ENCODE results near the gene SARDH.
A peak's percentile ranks its signal among the peaks of the same experiment; 100 is the strongest.

The SARDH gene, protein sequence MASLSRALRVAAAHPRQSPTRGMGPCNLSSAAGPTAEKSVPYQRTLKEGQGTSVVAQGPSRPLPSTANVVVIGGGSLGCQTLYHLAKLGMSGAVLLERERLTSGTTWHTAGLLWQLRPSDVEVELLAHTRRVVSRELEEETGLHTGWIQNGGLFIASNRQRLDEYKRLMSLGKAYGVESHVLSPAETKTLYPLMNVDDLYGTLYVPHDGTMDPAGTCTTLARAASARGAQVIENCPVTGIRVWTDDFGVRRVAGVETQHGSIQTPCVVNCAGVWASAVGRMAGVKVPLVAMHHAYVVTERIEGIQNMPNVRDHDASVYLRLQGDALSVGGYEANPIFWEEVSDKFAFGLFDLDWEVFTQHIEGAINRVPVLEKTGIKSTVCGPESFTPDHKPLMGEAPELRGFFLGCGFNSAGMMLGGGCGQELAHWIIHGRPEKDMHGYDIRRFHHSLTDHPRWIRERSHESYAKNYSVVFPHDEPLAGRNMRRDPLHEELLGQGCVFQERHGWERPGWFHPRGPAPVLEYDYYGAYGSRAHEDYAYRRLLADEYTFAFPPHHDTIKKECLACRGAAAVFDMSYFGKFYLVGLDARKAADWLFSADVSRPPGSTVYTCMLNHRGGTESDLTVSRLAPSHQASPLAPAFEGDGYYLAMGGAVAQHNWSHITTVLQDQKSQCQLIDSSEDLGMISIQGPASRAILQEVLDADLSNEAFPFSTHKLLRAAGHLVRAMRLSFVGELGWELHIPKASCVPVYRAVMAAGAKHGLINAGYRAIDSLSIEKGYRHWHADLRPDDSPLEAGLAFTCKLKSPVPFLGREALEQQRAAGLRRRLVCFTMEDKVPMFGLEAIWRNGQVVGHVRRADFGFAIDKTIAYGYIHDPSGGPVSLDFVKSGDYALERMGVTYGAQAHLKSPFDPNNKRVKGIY

DNA sequence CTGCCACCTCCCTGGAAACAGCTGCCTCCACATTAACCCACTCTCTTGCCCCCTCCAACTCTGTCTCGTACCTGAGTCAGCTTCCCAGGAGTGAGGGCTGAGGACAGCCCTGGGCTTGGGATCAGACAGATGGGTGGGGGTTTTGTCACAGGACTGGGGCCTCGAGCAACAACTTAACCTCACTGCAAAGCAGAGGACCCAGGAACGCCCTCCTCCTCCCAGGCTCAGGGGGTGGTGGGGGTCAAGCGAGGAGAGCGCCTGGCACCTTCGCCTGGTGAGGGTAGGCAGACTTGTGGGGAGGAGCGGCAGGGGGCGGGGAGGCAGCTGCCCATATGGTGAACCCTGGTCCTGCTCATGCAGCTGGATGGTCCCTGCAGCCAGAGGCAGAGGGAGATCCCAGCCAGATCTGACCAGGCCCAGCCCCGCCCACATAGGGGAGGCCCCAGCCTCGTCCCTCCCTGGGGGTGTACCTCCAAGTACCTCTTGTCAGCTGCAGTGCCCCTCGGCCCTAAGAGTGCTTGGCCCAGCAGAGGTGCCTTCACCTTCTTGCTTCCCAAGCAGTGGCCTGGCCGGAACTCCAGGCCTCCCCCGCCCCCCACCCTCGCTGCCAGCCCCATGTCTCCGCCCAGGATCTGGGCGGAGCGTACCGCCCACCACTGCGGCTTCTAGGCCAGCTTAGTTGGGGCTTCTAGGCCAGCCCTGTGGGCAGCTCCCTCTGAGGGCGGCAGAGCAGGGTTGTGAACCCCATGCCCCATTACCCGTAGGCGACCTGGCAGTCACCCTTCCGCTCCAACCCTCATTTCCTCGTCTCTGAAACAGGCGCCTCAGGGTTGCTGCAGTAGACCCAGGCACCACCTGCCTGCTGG is at the start of gene SARDH:
Gene SARDH, minus strand, starts transcription at position 579 of the 866 bp plus-strand sequence. CDS start 4,179 bp downstream, outside the sequence.
- peak; percentile 48 for DNase-seq

DNA sequence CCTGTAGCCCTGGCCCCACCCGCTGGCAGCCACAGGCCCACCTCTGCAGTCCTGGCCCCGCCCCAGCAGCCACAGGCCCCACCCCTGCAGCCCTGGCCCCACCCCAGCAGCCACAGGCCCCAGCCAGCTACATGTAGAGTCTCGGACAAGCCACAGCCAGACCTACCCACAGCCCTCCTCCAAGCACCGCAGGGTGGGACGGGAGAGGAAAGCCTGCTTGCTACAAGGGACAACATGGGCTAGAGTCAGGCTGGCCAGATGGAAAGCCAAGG is 49.5 kb upstream of the SARDH start:
- DNase-seq: peak; percentile 20

DNA sequence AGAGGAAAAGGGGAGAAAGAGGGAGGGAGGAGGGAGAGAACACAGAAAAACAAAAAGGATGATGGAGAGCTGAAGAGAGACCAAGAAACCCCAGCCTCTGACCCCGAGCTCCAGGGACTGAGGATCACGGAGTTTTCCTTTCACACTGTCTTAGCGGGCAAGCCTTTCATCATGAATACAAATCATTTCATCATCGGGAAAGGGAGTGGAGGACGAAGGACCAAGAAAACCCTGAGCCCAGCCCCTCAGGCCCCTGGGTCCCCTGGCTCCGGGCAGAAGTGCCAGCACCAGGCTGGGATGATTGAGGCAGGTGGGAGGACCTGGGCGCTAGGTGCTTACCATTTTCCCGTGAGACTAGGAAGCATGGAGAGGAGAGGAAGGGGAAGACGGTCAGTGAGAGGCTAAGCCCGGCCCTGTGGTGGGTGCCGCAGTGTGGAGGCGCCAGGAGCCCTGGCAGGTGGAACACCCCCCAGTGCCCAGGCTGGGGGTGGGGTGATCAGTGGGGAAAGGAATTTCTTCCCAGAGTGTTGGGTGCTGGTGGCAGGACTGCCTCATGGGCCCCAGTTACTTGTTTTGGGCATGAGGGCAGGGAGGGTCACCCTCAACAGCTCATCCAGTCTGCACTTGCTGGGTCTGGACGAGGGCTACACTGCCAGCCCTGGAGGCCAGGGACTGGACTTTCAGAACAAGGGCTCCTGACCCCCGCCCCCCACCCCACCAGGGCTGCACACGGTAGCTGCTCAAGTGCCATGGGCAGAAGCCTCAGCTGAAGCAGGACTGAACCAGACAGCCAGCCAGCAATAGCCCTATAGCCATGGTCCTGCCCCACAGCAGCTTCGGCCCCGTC is 49.0 kb upstream of the SARDH start:
- DNase-seq: no peak

DNA sequence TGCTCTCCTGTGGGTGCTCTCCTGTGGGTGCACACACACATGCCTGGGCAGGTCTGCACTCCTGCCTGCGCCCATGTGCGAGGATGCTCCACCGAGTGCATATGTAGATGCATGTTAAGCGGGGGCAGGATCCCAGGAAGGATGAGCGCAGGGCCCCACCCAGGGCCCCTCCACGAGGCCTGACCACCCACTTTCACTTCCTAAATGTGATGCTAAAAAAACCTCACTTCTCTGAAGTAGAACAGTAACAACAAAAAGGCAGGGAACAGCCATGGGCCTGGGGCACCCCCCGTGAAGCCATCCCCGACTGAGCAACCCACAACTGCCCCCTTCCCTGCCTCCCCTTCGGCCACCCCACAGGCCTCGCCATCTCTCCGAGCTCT is 48.2 kb upstream of the SARDH start:
- DNase-seq: no peak

DNA sequence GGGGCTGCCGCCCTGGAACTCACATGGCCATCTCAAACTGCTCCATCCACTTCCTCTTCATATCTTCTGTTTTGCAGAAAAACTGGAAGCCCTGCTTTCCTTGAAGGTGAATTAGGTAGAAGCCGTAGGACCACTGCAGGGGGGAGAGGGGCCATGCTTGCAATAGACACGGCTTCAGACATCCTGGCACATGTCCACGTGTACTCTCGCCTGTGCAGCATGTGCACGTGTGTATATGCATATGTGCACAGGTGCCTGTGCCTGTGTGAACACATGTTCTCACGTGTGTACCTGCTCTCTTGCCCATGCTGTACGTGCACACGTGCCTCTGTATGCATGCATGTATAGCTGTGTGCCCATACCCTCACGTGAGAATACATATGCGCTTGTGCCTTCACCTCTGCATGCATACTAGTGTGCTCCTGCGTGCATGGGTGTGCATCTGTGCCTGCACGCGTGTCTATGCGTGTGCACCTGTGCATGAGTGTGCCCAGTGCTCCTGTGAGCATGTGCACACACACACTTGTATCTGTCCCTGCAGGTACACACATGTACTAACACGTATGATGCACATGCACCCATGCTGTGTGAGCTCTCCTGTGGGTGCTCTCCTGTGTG is 47.7 kb upstream of the SARDH start:
- no peak for DNase-seq

DNA sequence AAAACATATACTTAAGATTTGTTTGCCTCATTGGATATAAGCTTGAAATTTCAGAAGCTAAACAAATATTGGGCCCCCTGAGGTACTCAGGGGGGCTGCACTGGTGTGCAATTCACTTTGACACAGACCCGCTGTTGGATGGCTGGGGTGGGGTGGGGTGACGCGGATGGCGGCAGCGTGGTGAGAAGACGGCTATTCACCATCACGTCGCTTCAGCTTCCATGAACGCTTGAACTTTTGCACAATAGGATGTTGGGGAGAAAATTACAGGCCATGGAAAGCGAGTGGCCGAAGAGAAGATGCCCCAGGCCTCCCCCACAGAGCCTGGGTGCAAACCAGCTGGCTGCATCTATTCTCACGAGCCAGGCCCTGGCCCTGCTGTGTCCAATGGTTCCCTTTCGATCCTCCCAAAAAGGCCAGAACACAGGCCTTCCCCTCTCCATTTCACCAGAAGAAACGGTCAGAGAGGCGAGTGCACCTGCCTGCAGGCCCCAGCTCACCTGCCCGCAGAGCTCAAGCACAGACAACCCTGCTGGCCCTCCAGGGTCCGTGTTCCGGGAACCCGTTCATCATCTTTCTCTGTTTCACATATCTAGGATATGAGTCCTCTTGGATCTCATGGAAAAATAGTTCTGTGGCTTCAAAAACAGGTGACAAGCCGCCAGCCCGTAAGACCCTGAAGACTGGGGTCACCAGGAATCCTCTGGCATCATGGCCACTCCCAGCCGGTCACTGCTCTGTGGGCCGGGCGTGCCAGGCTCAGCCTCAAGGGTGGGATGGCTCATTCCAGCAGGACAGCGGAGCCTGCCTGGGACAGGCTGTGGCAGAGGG is 46.8 kb upstream of the SARDH start:
- DNase-seq: no peak

DNA sequence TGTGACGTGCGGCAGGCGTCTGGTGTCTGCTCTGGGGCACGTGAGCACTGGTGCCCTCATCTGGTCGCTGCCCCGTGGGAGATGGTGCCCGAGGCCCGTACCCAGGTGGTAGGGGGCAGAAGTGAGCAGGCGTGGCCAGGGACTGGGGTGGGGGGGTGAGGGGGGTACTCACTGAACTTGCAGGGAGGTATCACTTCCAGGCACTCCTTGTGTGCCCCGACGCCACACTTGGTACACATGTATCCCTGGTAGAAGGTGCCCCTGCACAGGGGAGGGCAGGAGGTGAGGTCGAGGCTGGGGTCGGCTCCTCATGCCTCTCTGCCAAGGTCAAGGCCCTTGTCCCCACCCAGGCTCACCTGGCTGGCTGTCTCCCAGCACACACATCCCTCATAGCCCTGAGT is 45.2 kb upstream of the SARDH start:
- DNase-seq: no peak

DNA sequence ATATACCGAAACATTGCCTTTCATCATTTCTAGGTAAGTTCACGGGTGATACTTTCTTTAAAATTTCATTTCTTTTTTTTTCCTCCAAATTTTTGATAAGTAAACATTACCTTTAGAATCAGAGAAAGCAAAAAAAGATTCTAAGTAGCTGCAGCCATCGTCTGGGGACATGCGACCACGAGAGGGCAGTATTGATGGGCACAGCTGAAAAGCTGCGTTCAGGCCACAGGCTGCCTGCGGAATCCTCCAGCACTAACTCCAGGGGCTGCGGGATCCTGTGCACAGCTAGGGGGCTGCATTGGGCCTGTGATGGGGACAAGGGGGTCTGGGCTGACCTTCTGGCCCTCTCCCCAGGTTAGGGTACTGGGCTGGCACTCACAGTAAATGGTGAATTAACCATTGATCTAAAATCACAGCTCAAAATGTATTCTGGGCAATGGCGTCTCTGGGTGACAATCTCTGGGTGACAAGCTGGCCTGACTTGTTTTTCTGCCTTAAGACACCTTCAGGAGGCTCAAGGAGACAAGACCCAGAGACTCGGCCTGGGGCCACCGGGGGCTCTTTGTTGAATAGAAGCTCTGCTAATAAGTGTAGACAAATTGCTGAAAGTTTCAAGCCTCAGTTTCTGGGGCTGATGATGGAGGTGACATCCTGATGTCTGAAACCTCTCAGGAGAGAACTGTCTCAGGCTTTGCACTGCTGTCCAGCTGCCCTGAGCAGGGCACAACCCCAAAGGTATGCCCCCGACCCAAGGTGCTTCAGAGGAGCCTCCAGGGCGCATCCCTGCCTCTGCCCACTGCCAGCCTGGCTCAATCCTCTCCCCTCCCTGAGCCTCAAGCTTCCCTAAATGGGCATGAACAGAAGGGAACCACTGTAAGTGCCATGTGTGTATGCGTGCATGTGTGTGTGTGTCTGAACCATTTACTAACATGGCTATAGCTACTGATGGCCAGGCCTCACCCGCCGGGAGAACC is 44.3 kb upstream of the SARDH start:
- peak; percentile 52 for DNase-seq

DNA sequence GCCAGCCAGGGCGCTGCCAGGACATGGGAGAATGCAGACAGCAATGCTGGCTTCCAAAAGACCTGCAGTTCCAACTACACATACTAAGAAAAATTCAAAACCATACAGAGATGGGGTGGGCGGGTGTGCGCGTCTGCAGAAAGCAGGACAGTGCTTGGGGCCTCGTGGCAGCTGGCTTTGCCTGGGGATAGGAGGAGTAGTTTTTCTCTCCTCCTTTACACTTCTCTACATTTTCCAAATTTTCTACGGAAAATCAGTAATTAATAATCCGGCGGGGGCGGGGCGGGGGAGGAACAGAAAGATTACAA is 43.6 kb upstream of the SARDH start:
- DNase-seq: no peak

DNA sequence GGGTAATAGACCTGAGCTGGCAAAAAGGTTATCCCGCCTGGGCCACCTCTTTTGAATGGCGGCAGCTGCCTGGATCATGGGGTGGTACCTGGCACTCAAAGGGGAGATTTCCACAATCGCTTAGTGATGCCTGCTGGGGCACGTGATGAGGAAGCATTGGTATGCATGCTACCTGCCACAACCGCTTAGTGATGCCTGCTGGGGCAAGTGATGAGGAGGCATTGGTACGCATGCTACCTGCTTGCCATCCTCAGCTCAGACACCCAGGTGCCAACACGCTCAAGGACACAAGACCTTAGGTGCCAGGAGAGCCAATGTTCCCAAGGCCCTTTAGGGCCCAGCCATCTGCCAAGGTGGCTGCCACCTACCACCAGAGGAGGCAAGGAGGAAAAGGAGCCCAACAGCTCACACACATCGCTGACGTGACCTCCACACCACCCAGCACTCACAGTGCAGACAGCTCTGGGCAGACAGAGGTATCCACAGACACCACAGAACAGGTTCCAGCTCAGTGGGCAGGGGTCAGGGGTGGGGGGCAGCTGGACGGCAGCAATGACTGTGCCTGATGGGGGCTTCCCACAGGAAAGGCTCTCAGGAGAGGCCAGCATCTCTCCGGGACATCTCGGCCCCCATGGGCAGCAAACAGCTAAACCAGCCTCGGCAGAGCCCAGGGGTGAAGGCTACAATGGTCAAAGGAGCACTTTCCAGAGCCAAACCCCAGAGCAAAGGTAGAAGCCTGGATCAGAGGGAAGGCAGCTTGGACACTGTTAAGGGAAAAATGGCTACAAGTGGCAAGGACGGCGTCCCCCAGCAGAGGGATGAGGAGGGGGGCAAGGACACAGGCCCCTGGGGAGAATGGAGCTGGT is 43.0 kb upstream of the SARDH start:
- DNase-seq: no peak

DNA sequence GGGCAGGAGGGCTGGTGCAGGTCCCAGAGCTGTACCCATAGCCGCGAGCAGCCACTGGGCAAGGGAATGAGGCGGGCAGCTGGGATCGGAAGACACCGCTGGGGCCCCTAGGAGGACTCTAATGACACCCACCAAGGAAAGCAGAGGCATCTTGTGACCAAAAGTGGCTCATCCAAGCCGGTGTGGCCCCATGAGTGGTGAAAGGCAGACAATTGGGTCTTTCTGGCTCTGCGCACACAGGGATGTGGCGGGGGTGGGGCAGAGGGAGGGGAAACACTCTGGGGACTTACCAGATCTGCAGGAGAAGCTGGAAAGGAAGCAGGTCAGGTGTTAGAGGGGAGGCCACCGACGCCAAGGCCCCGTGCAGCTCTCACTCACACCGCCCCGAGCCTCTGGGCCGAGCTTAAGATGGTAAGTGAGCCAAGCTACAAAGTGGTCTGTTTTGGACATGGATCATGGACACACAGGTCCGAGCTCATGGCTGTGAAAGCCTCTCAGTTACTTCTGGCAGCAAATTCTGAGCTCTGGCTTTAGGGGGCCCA is 42.3 kb upstream of the SARDH start:
- DNase-seq: no peak

DNA sequence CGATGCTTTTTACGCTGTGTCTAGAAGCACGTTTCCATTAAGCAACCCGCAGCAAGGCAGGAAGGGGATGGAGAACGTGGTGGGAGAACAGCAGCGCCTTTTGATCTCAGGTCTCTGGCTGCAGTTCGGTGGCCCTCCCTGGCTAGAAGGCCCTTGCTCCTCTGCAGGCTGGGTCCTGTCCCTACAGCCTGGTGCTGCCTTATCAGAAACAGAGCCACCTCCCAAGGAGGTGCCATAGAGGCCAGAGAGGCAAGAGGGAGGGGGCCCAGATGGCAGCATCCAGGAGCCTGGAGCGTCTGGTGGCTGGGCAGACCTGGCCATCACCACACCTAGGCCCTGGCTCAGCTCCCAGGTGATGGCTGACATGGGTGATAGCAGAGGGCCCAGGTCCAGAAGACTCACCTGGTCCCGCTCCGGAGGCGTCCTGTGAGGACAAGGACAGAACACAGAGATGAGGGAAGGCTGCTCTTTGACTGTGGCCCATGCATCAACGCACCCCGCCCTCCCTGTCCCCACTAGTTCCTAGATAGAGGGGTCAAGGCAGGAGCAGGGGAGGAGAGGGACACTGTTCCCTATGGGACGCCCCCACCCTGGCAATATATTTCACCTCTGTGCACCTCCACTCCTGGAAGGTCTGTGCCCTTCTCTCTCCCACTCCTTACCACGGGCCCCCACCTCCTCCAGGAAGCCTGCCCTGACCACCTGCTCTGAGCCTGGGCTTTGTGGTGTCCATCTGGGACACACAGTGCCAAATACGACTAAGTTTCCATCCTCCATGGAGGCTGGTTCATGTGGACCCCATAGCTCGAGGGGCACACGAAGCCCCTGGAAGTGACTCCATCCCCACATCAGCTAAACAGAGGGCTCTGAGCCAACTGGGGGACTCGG is 41.6 kb upstream of the SARDH start:
- no peak for DNase-seq

DNA sequence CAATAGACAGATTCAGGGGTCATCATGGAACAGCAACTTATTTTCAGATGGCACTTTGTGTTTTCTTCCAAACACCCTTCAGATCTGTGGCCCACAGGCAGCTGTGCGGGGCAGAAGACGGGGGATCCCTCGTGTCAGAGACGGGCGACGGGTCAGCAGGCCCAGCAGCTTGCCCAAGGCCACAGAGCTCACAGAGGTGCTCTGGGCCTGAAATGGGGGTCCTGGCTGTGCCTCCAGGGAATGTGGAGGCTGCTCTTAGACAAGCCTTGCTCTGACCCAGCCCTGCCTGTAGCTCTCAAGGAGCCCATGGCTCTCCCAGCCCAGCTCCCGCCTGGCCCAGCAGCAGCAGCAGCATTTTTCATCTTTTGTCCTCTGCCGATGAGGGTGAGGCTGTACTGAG is 40.9 kb upstream of the SARDH start:
- no peak for DNase-seq

DNA sequence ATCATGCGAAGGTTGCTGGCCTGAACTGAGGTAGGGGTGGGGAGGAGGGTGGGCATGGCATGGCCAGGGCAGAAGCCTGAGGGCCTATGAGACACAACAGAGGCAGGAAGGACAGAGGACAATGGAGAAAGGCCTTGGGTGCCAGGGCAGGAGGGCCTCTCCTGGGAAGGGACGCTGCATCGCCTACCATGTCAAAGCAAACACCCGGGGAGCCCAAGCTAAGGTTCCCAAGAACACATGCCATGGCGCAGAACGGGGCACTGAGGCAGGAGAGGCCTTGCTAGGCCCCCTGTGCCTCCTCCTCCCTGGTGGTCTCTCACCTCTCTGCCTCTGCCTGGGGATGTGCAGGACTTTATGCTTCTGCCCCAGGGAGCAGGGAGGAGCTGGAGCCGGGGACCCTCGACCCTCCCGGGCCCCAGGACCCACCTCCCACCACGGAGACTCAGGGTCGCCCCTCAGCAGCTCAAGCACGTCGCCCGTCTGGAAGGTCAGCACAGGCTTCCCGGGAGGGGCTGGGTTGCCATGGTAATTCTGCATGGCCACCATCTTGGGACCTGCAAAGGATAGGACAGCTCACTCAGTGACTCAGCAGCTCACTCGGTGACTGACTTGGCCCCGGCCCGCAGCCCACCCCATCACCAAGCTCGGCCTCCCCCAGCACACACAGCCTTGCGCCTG is 40.3 kb upstream of the SARDH start:
- no peak for DNase-seq

DNA sequence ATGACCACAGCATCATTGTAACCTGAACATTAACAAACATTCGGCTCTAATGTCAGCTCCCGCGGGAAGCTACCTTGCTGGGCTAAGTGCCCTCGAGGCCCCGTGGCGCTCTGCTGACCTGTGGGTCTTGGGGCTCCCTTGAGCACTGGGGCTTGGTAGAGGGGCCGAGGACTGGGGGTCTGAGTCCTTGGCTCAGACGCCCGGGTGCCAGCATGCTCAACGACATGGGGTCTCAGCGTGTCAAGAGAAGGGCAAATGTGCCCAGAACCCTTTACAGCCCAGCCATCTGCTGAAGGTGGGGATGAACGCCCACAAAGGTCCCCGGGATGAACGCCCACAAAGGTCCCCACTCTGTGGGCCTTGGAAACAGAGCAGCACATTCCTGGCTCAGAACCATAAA is 39.7 kb upstream of the SARDH start:
- no peak for DNase-seq

DNA sequence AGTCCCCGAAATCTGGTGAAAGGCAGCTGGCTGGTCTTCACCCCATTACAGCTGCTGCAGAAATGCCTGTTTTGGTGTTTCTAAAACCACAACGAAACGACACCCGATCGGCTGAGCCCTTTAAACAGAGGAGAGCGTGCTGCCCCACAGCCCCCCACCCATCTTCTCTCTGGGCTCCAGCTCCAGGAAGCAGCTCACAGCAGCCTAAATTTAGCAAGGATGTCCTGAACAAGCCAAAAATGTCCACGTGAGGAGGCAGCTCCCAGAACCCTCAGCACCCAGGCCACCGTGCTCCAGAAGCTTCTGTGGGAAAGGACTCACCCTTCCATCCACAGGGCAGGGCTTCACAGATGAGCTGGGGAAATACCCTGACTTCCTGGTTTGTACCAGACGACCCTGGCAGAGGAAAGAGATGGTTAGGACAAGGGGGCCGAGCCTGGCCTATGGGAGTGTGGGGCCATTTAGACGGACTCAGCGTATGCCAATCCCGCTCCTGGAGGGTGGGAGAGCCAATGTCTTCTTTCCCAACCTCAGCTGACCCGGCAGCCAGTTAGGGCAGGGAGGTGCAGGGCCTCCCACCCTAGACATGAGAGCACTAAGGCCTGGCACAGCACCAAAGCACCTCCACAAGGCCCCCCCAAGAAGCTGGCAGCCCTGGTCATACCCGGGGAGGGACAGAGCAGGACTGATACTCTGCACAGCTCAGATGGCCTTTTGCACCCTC is 39.1 kb upstream of the SARDH start:
- DNase-seq: no peak
